Endothelial cell of umbilical vein (primary cell): ENCODE results near the gene SPEN. TPM values are rescaled to one million over a fixed set of nuclear protein-coding genes. Genes with fewer than 3 reads are reported as not detected.

Source experiments
- BruUV-seq: library from RNA; stranded (reverse); fragments of 400-500 nt; replicated peaks from 2 replicates; lab custom pipeline; 2021; lab: Mats Ljungman, UMichigan
- CTCF ChIA-PET: fragments of 300-600, 350-600 bp; sonication (Branson Sonifier 250); formaldehyde crosslinking; loops from one replicate; lab custom pipeline; 2021; ENCODE audit warnings: antibody characterized with exemption, inconsistent platforms; lab: Charles Lee
- POLR2A ChIA-PET: fragments of 300-600, 350-600 bp; sonication (Branson Sonifier 250); formaldehyde crosslinking; loops from one replicate; lab custom pipeline; 2021; ENCODE audit warnings: antibody characterized with exemption, inconsistent platforms; lab: Charles Lee
- DNase-seq: peaks from one replicate; pipeline ENCODE4 v3.0.0-alpha.2; 2011; ENCODE audit warnings: low read depth, low spot score
- FAIRE-seq: peaks from 2 replicates; lab custom pipeline; 2011; peaks lifted over from hg19 to GRCh38; lab: Jason Lieb, UNC
- H2AFZ ChIP-seq: 2 replicates; pipeline ENCODE4 v1.6.0; 2012; ENCODE audit warnings: low read depth, low read length, control low read depth, inconsistent platforms
- H3K27ac ChIP-seq: 2 replicates; pipeline ENCODE4 v1.5.1; 2011; ENCODE audit warnings: low read depth, mild to moderate bottlenecking, control low read depth, low read length, moderate library complexity; ENCODE audit not compliant: insufficient read depth
- H3K27me3 ChIP-seq, 2 experiments: 2 replicates each; pipeline versions ENCODE4 v1.6.0 to v1.6.1; 2011; ENCODE audit warnings: low read length in 2 of 2, mixed read lengths in 1 of 2; ENCODE audit not compliant: control insufficient read depth in 2 of 2, insufficient read depth in 2 of 2
- H3K36me3 ChIP-seq, 2 experiments: 2 replicates in 1 of 2; 3 replicates in 1 of 2; pipeline ENCODE4 v1.5.1; 2011; ENCODE audit warnings: low read length in 2 of 2, mild to moderate bottlenecking in 1 of 2, moderate library complexity in 1 of 2; ENCODE audit not compliant: control insufficient read depth in 2 of 2, insufficient read depth in 2 of 2; ENCODE audit errors: extremely low read depth in 1 of 2
- H3K4me1 ChIP-seq: 3 replicates; pipeline ENCODE4 v1.5.1; 2011; ENCODE audit warnings: mild to moderate bottlenecking, low read length; ENCODE audit not compliant: control insufficient read depth, insufficient read depth; ENCODE audit errors: extremely low read depth
- H3K4me2 ChIP-seq: 2 replicates; pipeline ENCODE4 v1.6.1; 2011; ENCODE audit warnings: low read length, control low read depth, mixed read lengths; ENCODE audit not compliant: insufficient read depth
- H3K4me3 ChIP-seq, 3 experiments: fragments of 200-600 bp in 1 of 3; sonication (generic), shearing (Covaris generic) in 1 of 3; replicated peaks in 1 of 3; 2 replicates each; pipeline ENCODE4 v1.5.1; 2011 to 2016; ENCODE audit warnings: control low read depth in 3 of 3, low read length in 3 of 3, mild to moderate bottlenecking in 2 of 3, inconsistent platforms in 1 of 3, low read depth in 1 of 3, moderate library complexity in 1 of 3; ENCODE audit not compliant: insufficient read depth in 1 of 3
- H3K79me2 ChIP-seq: 2 replicates; pipeline ENCODE4 v1.6.0; 2012; ENCODE audit warnings: low read length, inconsistent platforms; ENCODE audit not compliant: control insufficient read depth, insufficient read depth
- H3K9ac ChIP-seq: replicated peaks from 2 replicates; pipeline ENCODE3; 2011; ENCODE audit warnings: low read length, control low read depth; ENCODE audit not compliant: insufficient read depth; ENCODE audit errors: extremely low read depth
- H3K9me1 ChIP-seq: replicated peaks from 3 replicates; pipeline ENCODE4 v1.6.0; 2011; ENCODE audit warnings: mild to moderate bottlenecking, low read length; ENCODE audit not compliant: control insufficient read depth, insufficient read depth; ENCODE audit errors: extremely low read depth
- H3K9me3 ChIP-seq: replicated peaks from 2 replicates; pipeline ENCODE4 v1.5.1; 2012; ENCODE audit warnings: low read length, inconsistent platforms; ENCODE audit not compliant: control insufficient read depth, insufficient read depth
- H4K20me1 ChIP-seq: replicated peaks from 2 replicates; pipeline ENCODE3; 2011; ENCODE audit warnings: mild to moderate bottlenecking, low read length; ENCODE audit not compliant: control insufficient read depth, insufficient read depth; ENCODE audit errors: extremely low read depth
- EZH2 ChIP-seq: IDR thresholded peaks from 2 replicates; pipeline ENCODE4 v1.6.1; 2012; ENCODE audit warnings: borderline replicate concordance, low read depth, mild to moderate bottlenecking, moderate library complexity, low read length, inconsistent platforms; ENCODE audit not compliant: severe bottlenecking
- FOS ChIP-seq: IDR thresholded peaks from 2 replicates; pipeline ENCODE4 v1.6.1; 2011; ENCODE audit warnings: mild to moderate bottlenecking, low read length, moderate library complexity, borderline replicate concordance; ENCODE audit not compliant: insufficient read depth
- GATA2 ChIP-seq: IDR thresholded peaks from 2 replicates; pipeline ENCODE4 v1.7.0; 2011; ENCODE audit warnings: low read depth, mild to moderate bottlenecking, moderate library complexity, mixed read lengths, low read length; ENCODE audit not compliant: insufficient read length, insufficient read depth
- JUN ChIP-seq: IDR thresholded peaks from 2 replicates; pipeline ENCODE4 v1.6.1; 2011; ENCODE audit warnings: borderline replicate concordance, low read depth; ENCODE audit not compliant: insufficient read length, insufficient read depth
- MAX ChIP-seq: IDR thresholded peaks from 2 replicates; pipeline ENCODE4 v1.6.1; 2011; ENCODE audit not compliant: insufficient read depth, insufficient read length
- MYC ChIP-seq: IDR thresholded peaks from one replicate; pipeline ENCODE4 v1.6.1; 2011; ENCODE audit warnings: mild to moderate bottlenecking, low read depth, low read length
- POLR2AphosphoS5 ChIP-seq: IDR thresholded peaks from 2 replicates; pipeline ENCODE4 v1.6.1; 2012; ENCODE audit warnings: low read depth, mild to moderate bottlenecking, control low read depth, low read length, moderate library complexity; ENCODE audit not compliant: insufficient read depth
- dilution Hi-C: fragments of 300-500 bp; cut with MboI; formaldehyde crosslinking; loops from one replicate; pipeline ENCODE4 v1.15.0; 2019; ENCODE audit warnings: low sequenced_read_pairs; ENCODE audit not compliant: extremely low pct_ligation_motif_present
- intact Hi-C: fragments of 100-400 bp; cut with micrococcal nuclease; formaldehyde crosslinking; loops from one replicate; pipeline ENCODE4 v1.10.0; 2022
- polyA plus RNA-seq, 4 experiments: library from polyadenylated mRNA; depleted of rRNA in 3 of 4; stranded (reverse) in 3 of 4; unstranded in 1 of 4; fragments of >200 nt; gene quantifications; 2 replicates each; pipeline versions ENCODE4 v1.2.1 to v1.2.3, GENCODE V29; 2011 to 2012; ENCODE audit warnings: missing spikeins in 1 of 4
- total RNA-seq: library from RNA; stranded (reverse); gene quantifications from 2 replicates; pipeline ENCODE4 v1.2.3, GENCODE V29; 2021

The SPEN gene
- total and polyA plus RNA-seq, 2 donors (not counting 3 experiments of a cell fraction or from before 2014, with no cell fraction given), result 9.3 to 44.4 TPM

GRCh38 chr1:15935056-15935950 lies 87.8 kb downstream of the SPEN start:
- Histone ChIP-seq H3K79me2 (no peaks in the 10 kb centered on the region), H3K9me3 (no peaks in the 10 kb centered on the region), H3K27me3 (no peaks in the 10 kb centered on the region), H3K9me1 (no peaks in the 10 kb centered on the region), H4K20me1 (no peaks in the 10 kb centered on the region), H3K4me3 (no peak overlapping the region), H3K27ac (no peak overlapping the region), H3K4me1 (peaks cover 26% of the 10 kb centered on the region), H3K4me2 (no peak overlapping the region), H2AFZ (no peak overlapping the region), H3K36me3 (peaks cover 15 to 51% of the 10 kb centered on the region in 2 experiments), H3K9ac (no peak overlapping the region)
- intact Hi-C loops, result no loop called here
- TF ChIP-seq EZH2, result no peak
- no peak for TF ChIP-seq JUN
- TF ChIP-seq POLR2AphosphoS5, result no peak
- no peak for TF ChIP-seq MAX
- TF ChIP-seq GATA2, result no peak
- no peak for TF ChIP-seq FOS
- TF ChIP-seq MYC, result no peak
- ChIA-PET CTCF (interaction anchor here (1.1 to 2.6 kb wide), 2 partner anchors 12 to 23 kb away, joined by 3 to 17 read pairs; no protein-coding TSS in a partner anchor), POLR2A (no interaction called here)
- dilution Hi-C loops, result no loop called here
- no peak for DNase-seq
- FAIRE-seq, result no peak
- TSS peak; percentile 1 for BruUV-seq
